ENCODE data around the gene NKAIN2.

- TF ChIP-seq CTCF (conservative IDR thresholded peaks at IDR 0.05 in 1 of 2, IDR thresholded peaks at IDR 0.05 in 1 of 2; ENCODE audit: extremely low read depth in 1 of 2, insufficient read depth in 1 of 2, low read depth in 1 of 2, low read length in 2 of 2) (no peak), EZH2 (IDR thresholded peaks at IDR 0.05; ENCODE audit: borderline replicate concordance, low read length) (no peak)
Measured at GRCh38 chr6:124356811-124357210, 553.1 kb downstream of the NKAIN2 start.

Measured in mammary epithelial cell (primary cell).